CD14-positive monocyte (primary cell): ENCODE results near the gene SMPD3. TPM values are rescaled to one million over a fixed set of nuclear protein-coding genes. Genes with fewer than 3 reads are reported as not detected.

Experiments used
- DNase-seq, 3 donors: peaks; one replicate each; pipeline ENCODE4 v3.0.0-alpha.2; 2011 to 2022
- H2AFZ ChIP-seq: 2 replicates; pipeline ENCODE4 v1.6.0; 2012; ENCODE audit warnings: mild to moderate bottlenecking, low read depth, low read length, inconsistent platforms; ENCODE audit not compliant: insufficient read depth, poor library complexity, severe bottlenecking
- H3K27ac ChIP-seq, 2 donors: 1 replicate in 1 of 2; 2 replicates in 1 of 2; pipeline ENCODE4 v1.5.1; 2012 to 2013; ENCODE audit warnings: low read length in 2 of 2, control low read depth in 1 of 2, inconsistent platforms in 1 of 2, low read depth in 1 of 2, mild to moderate bottlenecking in 1 of 2
- H3K27me3 ChIP-seq, 2 donors: one replicate each; pipeline versions ENCODE4 v1.6.0 to v1.6.1; 2011 to 2013; ENCODE audit warnings: low read length in 2 of 2; ENCODE audit not compliant: control insufficient read depth in 2 of 2, insufficient read depth in 2 of 2
- H3K36me3 ChIP-seq, 2 donors: replicated peaks in 1 of 2; 1 replicate in 1 of 2; 2 replicates in 1 of 2; pipeline versions ENCODE4 v1.5.1 to v1.6.1; 2012 to 2013; ENCODE audit warnings: low read length in 2 of 2, control low read depth in 1 of 2, inconsistent platforms in 1 of 2, mild to moderate bottlenecking in 1 of 2; ENCODE audit not compliant: insufficient read depth in 2 of 2, control insufficient read depth in 1 of 2
- H3K4me1 ChIP-seq, 2 donors: 1 replicate in 1 of 2; 2 replicates in 1 of 2; pipeline versions ENCODE4 v1.5.1 to v1.6.1; 2012 to 2013; ENCODE audit warnings: low read length in 2 of 2, control low read depth in 1 of 2, inconsistent platforms in 1 of 2, mild to moderate bottlenecking in 1 of 2, moderate library complexity in 1 of 2; ENCODE audit not compliant: insufficient read depth in 2 of 2, control insufficient read depth in 1 of 2
- H3K4me2 ChIP-seq: replicated peaks from 2 replicates; pipeline ENCODE3; 2012; ENCODE audit warnings: low read length, moderate library complexity, mild to moderate bottlenecking; ENCODE audit not compliant: poor library complexity, severe bottlenecking; ENCODE audit errors: extremely low read depth
- H3K4me3 ChIP-seq, 3 experiments: fragments of 200-600 bp in 1 of 3; sonication (generic) in 1 of 3; replicated peaks in 1 of 3; 1 replicate in 2 of 3; 2 replicates in 1 of 3; pipeline ENCODE4 v1.5.1; 2011 to 2013; ENCODE audit warnings: low read length in 3 of 3, mild to moderate bottlenecking in 3 of 3, control low read depth in 2 of 3, low read depth in 2 of 3, inconsistent platforms in 1 of 3, moderate library complexity in 1 of 3
- H3K79me2 ChIP-seq: 2 replicates; pipeline ENCODE4 v1.6.0; 2012; ENCODE audit warnings: mild to moderate bottlenecking, control low read depth, inconsistent platforms, low read length, moderate library complexity; ENCODE audit not compliant: insufficient read depth
- H3K9ac ChIP-seq: 2 replicates; pipeline ENCODE4 v1.6.0; 2017; ENCODE audit warnings: low read length, mild to moderate bottlenecking; ENCODE audit not compliant: insufficient read depth, poor library complexity, severe bottlenecking
- H3K9me3 ChIP-seq, 2 donors: replicated peaks in 1 of 2; 1 replicate in 1 of 2; 2 replicates in 1 of 2; pipeline versions ENCODE4 v1.5.1 to v1.6.1; 2012 to 2013; ENCODE audit warnings: low read length in 2 of 2, control low read depth in 1 of 2; ENCODE audit not compliant: control insufficient read depth in 1 of 2, insufficient read depth in 1 of 2
- H4K20me1 ChIP-seq: 2 replicates; pipeline ENCODE4 v1.6.0; 2012; ENCODE audit warnings: mild to moderate bottlenecking, low read length, control low read depth, moderate library complexity; ENCODE audit not compliant: insufficient read depth
- H3K27ac Mint-ChIP-seq, 7 donors: one replicate each; pipeline ENCODE4 v1.8.0; 2020; ENCODE audit warnings: mild to moderate bottlenecking in 7 of 7, mixed read lengths in 7 of 7, moderate library complexity in 6 of 7, inconsistent platforms in 2 of 7
- H3K27me3 Mint-ChIP-seq, 3 donors: one replicate each; pipeline ENCODE4 v1.8.0; 2021 to 2022; ENCODE audit warnings: low read depth in 3 of 3, mild to moderate bottlenecking in 3 of 3, mixed read lengths in 3 of 3, moderate library complexity in 3 of 3, inconsistent platforms in 1 of 3
- H3K36me3 Mint-ChIP-seq, 2 donors: one replicate each; pipeline ENCODE4 v1.8.0; 2020; ENCODE audit warnings: mixed read lengths in 2 of 2, inconsistent platforms in 1 of 2, mild to moderate bottlenecking in 1 of 2
- H3K4me1 Mint-ChIP-seq: one replicate; pipeline ENCODE4 v1.8.0; 2020; ENCODE audit warnings: mild to moderate bottlenecking, mixed read lengths
- H3K4me3 Mint-ChIP-seq, 2 donors: one replicate each; pipeline ENCODE4 v1.8.0; 2020; ENCODE audit warnings: mild to moderate bottlenecking in 2 of 2, mixed read lengths in 2 of 2, moderate library complexity in 1 of 2
- H3K9me3 Mint-ChIP-seq, 7 donors: one replicate each; pipeline ENCODE4 v1.8.0; 2020 to 2022; ENCODE audit warnings: mixed read lengths in 7 of 7, mild to moderate bottlenecking in 6 of 7, moderate library complexity in 6 of 7, inconsistent platforms in 2 of 7
- CTCF ChIP-seq: fragments of 200-600 bp; IDR thresholded peaks from one replicate; pipeline ENCODE4 v1.8.0; 2022; ENCODE audit warnings: antibody characterized with exemption, mild to moderate bottlenecking
- WGBS: methylation state at CpG from one replicate; pipeline ENCODE4 v1.1.5; 2013; ENCODE audit warnings: missing lambda C conversion rate; ENCODE audit not compliant: insufficient coverage; 5-methylcytosine and 5-hydroxymethylcytosine counted together
- intact Hi-C, 2 donors: fragments of 100-400 bp; cut with micrococcal nuclease; formaldehyde crosslinking; loops; one replicate each; pipeline versions ENCODE4 v1.15.0 to v1.15.1; 2023
- polyA plus RNA-seq, 3 donors: library from polyadenylated mRNA; depleted of rRNA in 1 of 3; unstranded in 2 of 3; stranded (reverse) in 1 of 3; fragments of 300-500 nt in 2 of 3; fragments of >200 nt in 1 of 3; fragmentation: Illumina TruSeq in 2 of 3; gene quantifications; 1 replicate in 2 of 3; 2 replicates in 1 of 3; pipeline ENCODE4 v1.2.3, GENCODE V29; 2012 to 2021

Gene SMPD3
- polyA plus RNA-seq, 3 donors, result 0.40 to 1.1 (median 0.51) TPM

GRCh38 chr16:68380348-68380670 lies 68.0 kb downstream of the SMPD3 start:
- H3K4me1 ChIP-seq, result peaks cover 7 to 9% of the 10 kb centered on the region in 2 donors
- Mint-ChIP-seq H3K27ac (no peak overlapping the region), H3K36me3 (no peaks in the 10 kb centered on the region), H3K4me1 (peaks cover 23% of the 10 kb centered on the region), H3K27me3 (peaks cover 6 to 14% (median 7%) of the 10 kb centered on the region in 3 donors), H3K9me3 (peaks cover 0 to 4% (median 0%) of the 10 kb centered on the region in 7 donors), H3K4me3 (no peak overlapping the region)
- intact Hi-C loops, result no loop called here
- H2AFZ ChIP-seq, result no peak overlapping the region
- no peaks in the 10 kb centered on the region for H3K9me3 ChIP-seq
- H3K79me2 ChIP-seq, result no peaks in the 10 kb centered on the region
- H3K4me3 ChIP-seq, result no peak overlapping the region
- H4K20me1 ChIP-seq, result no peaks in the 10 kb centered on the region
- H3K27ac ChIP-seq, result no peak overlapping the region
- H3K4me2 ChIP-seq, result no peak overlapping the region
- H3K27me3 ChIP-seq, result peaks cover 0 to 2% of the 10 kb centered on the region in 2 donors
- no peaks in the 10 kb centered on the region for H3K36me3 ChIP-seq
- H3K9ac ChIP-seq, result no peak overlapping the region
- no peak for TF ChIP-seq CTCF
- no peak for DNase-seq
- 93% methylated on average over 3 of the region's 5 CpGs for WGBS

GRCh38 chr16:68379472-68380347 lies 68.6 kb downstream of the SMPD3 start:
- no peak for DNase-seq
- Histone ChIP-seq H3K27me3 (peaks cover 0 to 2% of the 10 kb centered on the region in 2 donors), H3K79me2 (no peaks in the 10 kb centered on the region), H3K9ac (no peak overlapping the region), H3K9me3 (no peaks in the 10 kb centered on the region), H3K4me3 (no peak overlapping the region), H2AFZ (no peak overlapping the region), H4K20me1 (no peaks in the 10 kb centered on the region), H3K4me2 (no peak overlapping the region), H3K36me3 (no peaks in the 10 kb centered on the region), H3K27ac (no peak overlapping the region), H3K4me1 (peaks cover 1 to 3% of the 10 kb centered on the region in 2 donors)
- Mint-ChIP-seq H3K27ac (no peak overlapping the region), H3K9me3 (peaks cover 0 to 4% (median 0%) of the 10 kb centered on the region in 7 donors), H3K27me3 (peaks cover 4 to 18% (median 6%) of the 10 kb centered on the region in 3 donors), H3K4me3 (no peak overlapping the region), H3K4me1 (peaks cover 17% of the 10 kb centered on the region), H3K36me3 (no peaks in the 10 kb centered on the region)
- WGBS, result 79% methylated on average over 18 of the region's 18 CpGs
- no peak for TF ChIP-seq CTCF
- intact Hi-C loops, result no loop called here
